ENCODE measurements around the gene AGBL5.
"Not testable (repeated sequence)": the region's sequence is repeated elsewhere in the genome, so short reads cannot be mapped to it uniquely, and the experiment has no call there.

AGBL5 gene

GRCh38 chr2:27094353-27094984 is 43.0 kb downstream of the AGBL5 start:
- no peak for DNase-seq

GRCh38 chr2:27095427-27095744 is 43.9 kb downstream of the AGBL5 start:
- DNase-seq, result no peak

GRCh38 chr2:27095745-27096651 is 44.5 kb downstream of the AGBL5 start:
- DNase-seq, result peak; percentile 67

GRCh38 chr2:27096748-27097297 is 45.4 kb downstream of the AGBL5 start:
- DNase-seq, result no peak

- no peak for DNase-seq
These were observed 45.9 kb downstream of the AGBL5 start for GRCh38 chr2:27097341-27097740.

- DNase-seq, result no peak
These were observed 48.0 kb downstream of the AGBL5 start for GRCh38 chr2:27099334-27099955.

GRCh38 chr2:27100036-27100435 is 48.6 kb downstream of the AGBL5 start:
- DNase-seq, result no peak

- DNase-seq, result no peak
These were observed 50.9 kb downstream of the AGBL5 start for GRCh38 chr2:27102329-27102728.

- DNase-seq, result no peak
These were observed 54.5 kb downstream of the AGBL5 start for GRCh38 chr2:27105981-27106380.

- DNase-seq, result no peak
These were observed 56.8 kb downstream of the AGBL5 start for GRCh38 chr2:27108221-27108620.

GRCh38 chr2:27109083-27109482 is 57.6 kb downstream of the AGBL5 start:
- no peak for DNase-seq

- not testable (repeated sequence) for DNase-seq
These were observed 59.3 kb downstream of the AGBL5 start for GRCh38 chr2:27110603-27111352.

GRCh38 chr2:27111392-27112078 is 60.1 kb downstream of the AGBL5 start:
- not testable (repeated sequence) for DNase-seq

- DNase-seq, result no peak
These were observed 64.1 kb downstream of the AGBL5 start for GRCh38 chr2:27115519-27115918.

GRCh38 chr2:27117995-27118524 is 66.6 kb downstream of the AGBL5 start:
- DNase-seq, result no peak

GRCh38 chr2:27118525-27119329 is 67.3 kb downstream of the AGBL5 start, which contains the start of gene CGREF1:
TSS of gene CGREF1 (minus strand) at chr2:27119128. CDS start at chr2:27104366, 14,762 bp downstream.
- peak; percentile 41 for DNase-seq

- not testable (repeated sequence) for DNase-seq
These were observed 67.8 kb downstream of the AGBL5 start for GRCh38 chr2:27119330-27119670.
